ENCODE results near the gene BEAN1. TPM values are rescaled to one million over a fixed set of nuclear protein-coding genes. Genes with fewer than 3 reads are reported as not detected.

Gene BEAN1
- total and polyA plus RNA-seq, 9 of the 15 experiments (the other 6 are each of a cell fraction or from before 2014, with no cell fraction given), result not detected

- intact Hi-C loops (cut with micrococcal nuclease), result no loop called here
- Histone ChIP-seq H3K27ac (ENCODE audit: extremely low read depth, low read depth, low read length) (no peak overlapping the region), H3K79me2 (ENCODE audit: control insufficient read depth, insufficient read depth, low read length) (no peaks in the 10 kb centered on the region), H2AFZ (ENCODE audit: low read depth, low read length) (no peak overlapping the region), H4K20me1 (replicated peaks; ENCODE audit: control insufficient read depth, insufficient read depth, low read length) (no peaks in the 10 kb centered on the region), H3K9ac (ENCODE audit: insufficient read depth in 1 of 2, low read depth in 2 of 2, low read length in 2 of 2) (no peak overlapping the region), H3K4me2 (ENCODE audit: insufficient read depth, low read length) (no peak overlapping the region), H3K4me3 (no peak overlapping the region), H3K36me3 (ENCODE audit: control insufficient read depth, insufficient read depth, low read length) (no peaks in the 10 kb centered on the region), H3K9me3 (replicated peaks; ENCODE audit: control insufficient read depth, insufficient read depth, low read depth, low read length) (no peaks in the 10 kb centered on the region), H3K4me1 (replicated peaks in 1 of 2; ENCODE audit: control insufficient read depth in 2 of 2, insufficient read depth in 2 of 2, low read length in 2 of 2) (no peaks in the 10 kb centered on the region; a peak in 1 of 5 replicates), H3K27me3 (ENCODE audit: control insufficient read depth in 2 of 2, insufficient read depth in 2 of 2, low read length in 2 of 2) (peaks cover 3 to 29% of the 10 kb centered on the region in 2 experiments; a peak in 3 of 5 replicates), H3K9me1 (ENCODE audit: control insufficient read depth, insufficient read depth, low read length) (no peaks in the 10 kb centered on the region)
- ATAC-seq (no peak), FAIRE-seq (no peak), DNase-seq (ENCODE audit: extremely low read depth in 1 of 4, low spot score in 3 of 4) (no peak)
- in situ Hi-C loops (cut with MboI), result no loop called here
- ChIA-PET POLR2A (no interaction called here), CTCF (ENCODE audit: low intra/inter-chr PET ratio) (no interaction called here)
- no TSS peak for BruUV-seq (replicated peaks)
- 0% methylated on average over 4 of the region's 4 CpGs for WGBS (ENCODE audit: insufficient coverage, low coverage, missing lambda C conversion rate)
- no peak for TF ChIP-seq SREBF1 (IDR thresholded peaks at IDR 0.05; ENCODE audit: borderline replicate concordance, low read depth, low read length)
- TF ChIP-seq E4F1 (CRISPR knock-in tag; IDR thresholded peaks at IDR 0.05; ENCODE audit: borderline replicate concordance), result no peak
- TF ChIP-seq ELK1 (CRISPR knock-in tag; IDR thresholded peaks at IDR 0.05), result no peak
- TF ChIP-seq MBD2 (IDR thresholded peaks at IDR 0.05; ENCODE audit: borderline replicate concordance, low read depth), result no peak
- TF ChIP-seq SMC3 (conservative IDR thresholded peaks at IDR 0.05; ENCODE audit: insufficient read depth, low read depth, low read length), result no peak
- no peak for TF ChIP-seq MAFG (tag; conservative IDR thresholded peaks at IDR 0.05)
- TF ChIP-seq ZBED1 (IDR thresholded peaks at IDR 0.05), result no peak
- no peak for TF ChIP-seq NR2F6 (CRISPR knock-in tag; IDR thresholded peaks at IDR 0.05)
- no peak for TF ChIP-seq NFE2 (IDR thresholded peaks at IDR 0.05; ENCODE audit: low read depth)
- TF ChIP-seq THRA (IDR thresholded peaks at IDR 0.05), result no peak
- no peak for TF ChIP-seq RBM17 (IDR thresholded peaks at IDR 0.05; ENCODE audit: borderline replicate concordance, low read depth, low read length)
- no peak for TF ChIP-seq SRF (CRISPR knock-in tag; IDR thresholded peaks at IDR 0.05)
- no peak for TF ChIP-seq NCOA6 (IDR thresholded peaks at IDR 0.05)
- no peak for TF ChIP-seq RAD21 (CRISPR knock-in tag; conservative IDR thresholded peaks at IDR 0.05 in 1 of 2, IDR thresholded peaks at IDR 0.05 in 1 of 2)
- no peak for TF ChIP-seq HNRNPH1 (optimal IDR thresholded peaks at IDR 0.05; ENCODE audit: low read depth, low read length)
- TF ChIP-seq GTF3C2 (IDR thresholded peaks at IDR 0.05; ENCODE audit: borderline replicate concordance, extremely low read depth, insufficient read length), result no peak
Observed at GRCh38 chr16:66385415-66385814, 41.7 kb upstream of the BEAN1 start.

Data from K562 (cell line).